GM21576 (cell line): Measurements from ENCODE around the gene SPINT2.
A peak's percentile ranks its signal among the peaks of the same experiment; 100 is the strongest.
"Not testable (repeated sequence)": the region's sequence is repeated elsewhere in the genome, so short reads cannot be mapped to it uniquely, and the experiment has no call there.

Experiments used
- ATAC-seq: cut with Tn5 transposase; IDR thresholded peaks from one replicate; pipeline ENCODE4 v1.9.1; 2021; ENCODE audit warnings: mild to moderate bottlenecking, moderate library complexity; ENCODE audit not compliant: unreplicated experiment

The SPINT2 gene, protein sequence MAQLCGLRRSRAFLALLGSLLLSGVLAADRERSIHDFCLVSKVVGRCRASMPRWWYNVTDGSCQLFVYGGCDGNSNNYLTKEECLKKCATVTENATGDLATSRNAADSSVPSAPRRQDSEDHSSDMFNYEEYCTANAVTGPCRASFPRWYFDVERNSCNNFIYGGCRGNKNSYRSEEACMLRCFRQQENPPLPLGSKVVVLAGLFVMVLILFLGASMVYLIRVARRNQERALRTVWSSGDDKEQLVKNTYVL

DNA sequence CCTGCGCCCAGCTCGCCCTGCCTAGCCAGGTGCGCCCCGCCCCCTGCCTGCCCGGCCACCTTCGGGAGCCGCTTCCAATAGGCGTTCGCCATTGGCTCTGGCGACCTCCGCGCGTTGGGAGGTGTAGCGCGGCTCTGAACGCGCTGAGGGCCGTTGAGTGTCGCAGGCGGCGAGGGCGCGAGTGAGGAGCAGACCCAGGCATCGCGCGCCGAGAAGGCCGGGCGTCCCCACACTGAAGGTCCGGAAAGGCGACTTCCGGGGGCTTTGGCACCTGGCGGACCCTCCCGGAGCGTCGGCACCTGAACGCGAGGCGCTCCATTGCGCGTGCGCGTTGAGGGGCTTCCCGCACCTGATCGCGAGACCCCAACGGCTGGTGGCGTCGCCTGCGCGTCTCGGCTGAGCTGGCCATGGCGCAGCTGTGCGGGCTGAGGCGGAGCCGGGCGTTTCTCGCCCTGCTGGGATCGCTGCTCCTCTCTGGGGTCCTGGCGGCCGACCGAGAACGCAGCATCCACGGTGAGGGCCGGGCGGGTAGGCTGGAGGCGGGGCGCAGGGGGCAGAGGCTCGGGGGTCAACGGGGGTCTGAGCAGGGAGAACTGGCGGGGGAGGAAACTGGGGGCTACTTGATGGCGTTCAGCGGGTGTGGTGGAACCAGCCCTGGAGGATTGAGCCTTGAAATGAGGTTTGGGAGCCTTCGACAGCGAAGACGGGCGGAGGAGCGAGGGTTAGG is at the start of gene SPINT2:
TSS of gene SPINT2 (plus strand) at position 88 of the 727 bp plus-strand sequence. CDS start at position 408, 320 bp downstream.
- ATAC-seq: peak; percentile 27

DNA sequence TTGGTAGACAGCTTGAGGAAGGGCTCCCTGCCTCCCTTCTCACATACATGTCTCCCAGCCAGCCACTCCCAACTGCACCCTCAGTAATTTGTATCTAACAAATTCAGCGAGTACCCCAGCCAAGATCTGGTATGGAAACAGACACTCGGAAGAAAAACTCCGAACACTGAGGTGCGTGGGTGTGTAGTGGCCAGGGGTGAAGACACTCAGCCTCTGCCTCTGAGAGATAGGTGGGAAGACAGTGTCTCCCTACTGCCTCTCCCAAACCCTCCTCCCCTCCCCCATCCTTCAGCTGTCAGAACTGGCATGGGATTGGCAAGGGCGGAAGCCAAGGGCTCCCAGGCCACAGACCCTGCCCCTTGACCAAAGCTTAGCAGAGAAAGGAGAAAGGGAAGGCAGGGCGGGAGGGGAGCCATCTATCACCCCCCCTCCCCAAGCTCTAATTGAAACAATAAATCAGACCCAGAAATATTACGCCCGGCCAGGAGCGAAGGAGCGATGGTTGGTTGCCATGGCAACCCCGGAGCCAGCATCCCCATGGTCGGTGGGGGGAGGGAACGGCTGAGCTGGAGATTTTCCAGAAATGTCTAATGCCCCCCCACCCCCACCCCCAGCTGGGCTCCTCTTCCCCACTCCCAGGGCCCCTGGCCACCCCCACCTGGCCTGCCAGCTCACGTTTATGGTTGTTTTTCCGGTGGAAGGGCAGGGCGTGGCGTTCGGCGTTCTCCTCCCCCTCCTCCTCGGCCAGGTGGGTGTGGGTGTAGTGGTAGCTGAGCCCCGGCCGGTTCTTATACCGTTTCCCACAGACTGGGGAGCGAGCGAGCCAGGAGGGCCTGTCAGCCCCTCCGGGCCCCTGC is 47.4 kb upstream of the SPINT2 start:
- ATAC-seq: no peak

DNA sequence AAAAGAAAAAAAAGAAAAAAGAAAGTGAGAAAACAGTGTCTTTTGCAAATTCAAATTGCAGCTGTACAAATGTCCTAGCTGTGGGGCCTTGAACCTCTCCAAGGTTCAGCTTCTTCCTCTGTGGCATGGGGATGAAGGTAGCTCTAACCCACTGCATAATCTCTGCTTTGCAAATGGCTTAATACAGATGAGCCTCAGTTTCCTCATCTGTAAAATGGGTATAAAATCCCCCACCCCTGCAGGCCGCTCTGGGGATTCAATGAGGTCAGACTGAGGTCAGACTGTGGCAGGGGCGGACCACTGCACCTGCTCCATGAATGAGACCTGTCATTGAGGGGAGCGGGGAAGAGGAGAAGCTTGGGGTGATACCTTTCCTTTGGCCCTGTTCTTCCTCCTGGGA is 46.2 kb upstream of the SPINT2 start:
- no peak for ATAC-seq

DNA sequence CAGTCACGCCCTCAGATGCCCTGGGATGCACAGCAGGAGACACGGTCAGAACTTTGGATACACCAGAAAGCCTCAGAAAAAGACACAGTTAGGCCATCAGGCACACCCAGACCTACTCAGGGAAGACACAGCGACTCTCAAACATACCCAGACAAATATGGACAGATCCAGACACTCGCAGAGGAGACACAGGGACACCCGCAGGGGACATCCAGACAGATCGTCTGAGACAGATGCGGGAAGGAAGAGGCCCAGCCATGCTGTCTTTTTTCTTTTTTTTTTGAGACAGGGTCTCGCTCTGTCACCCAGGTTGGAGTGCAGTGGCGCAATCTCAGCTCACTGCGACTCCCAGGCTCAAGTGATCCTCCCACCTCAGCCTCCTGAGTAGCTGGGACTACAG is 45.2 kb upstream of the SPINT2 start:
- no peak for ATAC-seq

DNA sequence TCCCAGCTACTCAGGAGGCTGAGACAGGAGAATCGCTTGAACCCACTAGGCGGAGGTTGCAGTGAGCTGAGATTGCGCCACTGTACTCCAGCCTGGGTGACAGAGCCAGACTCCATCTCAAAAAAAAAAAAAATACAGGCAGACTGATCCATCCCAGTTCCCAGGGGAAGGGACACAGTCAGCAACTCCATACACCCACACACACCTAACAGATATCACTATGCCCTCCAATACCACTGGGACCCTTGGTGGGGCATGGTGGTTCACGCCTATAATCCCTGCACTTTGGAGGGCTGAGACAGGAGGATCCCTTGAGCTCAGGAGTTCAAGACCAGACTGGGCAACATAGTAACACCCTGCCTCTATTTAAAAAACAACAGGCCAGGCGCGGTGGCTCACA is 43.0 kb upstream of the SPINT2 start:
- ATAC-seq: no peak

DNA sequence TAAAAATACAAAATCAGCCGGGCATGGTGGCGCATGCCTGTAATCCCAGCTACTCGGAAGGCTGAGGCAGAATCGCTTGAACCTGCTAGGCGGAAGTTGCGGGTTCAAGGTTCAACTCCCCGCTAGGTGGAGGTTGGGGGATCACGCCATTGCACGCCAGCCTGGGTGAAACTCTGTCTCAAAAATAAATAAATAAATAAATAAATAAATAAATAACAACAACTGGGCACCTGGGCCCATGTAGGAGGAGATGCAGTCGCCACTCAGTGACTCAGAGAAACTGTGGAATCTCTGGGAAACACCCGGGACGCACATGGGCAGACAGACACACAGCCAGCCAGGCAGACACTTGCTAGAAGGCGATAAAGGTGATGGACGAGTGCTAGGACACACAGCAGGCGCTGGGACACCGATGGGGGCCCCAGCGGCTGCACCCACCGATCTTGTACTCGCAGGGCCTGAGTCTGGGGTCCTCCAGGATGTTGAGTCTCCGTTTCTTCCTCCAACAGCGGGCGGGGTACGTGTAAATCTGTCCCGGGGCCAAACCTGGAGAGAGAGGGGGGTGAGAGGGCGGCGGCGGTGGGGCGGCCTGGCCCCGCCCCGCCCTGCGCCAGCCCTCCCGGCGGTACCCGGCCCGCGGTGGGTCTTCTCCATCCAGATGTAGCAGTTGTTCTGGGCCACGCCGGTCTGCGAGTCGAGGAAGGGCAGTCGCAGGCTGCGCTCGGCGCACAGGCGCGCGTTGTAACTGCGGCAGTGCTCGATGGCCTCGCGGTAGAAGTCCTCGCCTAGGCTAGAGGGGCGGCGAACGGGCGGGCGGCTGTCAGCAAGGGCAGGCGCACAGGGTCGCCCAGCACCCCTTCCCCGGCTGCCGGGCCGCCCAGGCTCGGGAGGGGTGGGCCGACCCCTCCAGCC is 42.2 kb upstream of the SPINT2 start:
- no peak for ATAC-seq

DNA sequence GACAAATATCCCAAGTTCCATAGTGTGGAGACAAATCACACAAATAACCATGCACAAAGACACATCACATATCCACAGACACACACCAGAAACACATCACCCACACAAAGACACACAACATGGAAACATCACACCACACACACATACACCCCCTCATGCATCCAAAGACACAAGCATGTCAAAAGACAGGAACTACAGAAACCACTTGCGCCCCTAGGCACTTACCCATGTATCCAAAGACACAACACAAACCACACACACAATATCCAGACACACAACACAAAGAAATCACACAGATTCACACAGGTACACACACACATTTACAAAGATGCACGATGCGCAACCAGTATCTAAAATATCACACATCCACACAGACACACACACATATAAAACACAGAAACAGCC is 41.3 kb upstream of the SPINT2 start:
- no peak for ATAC-seq

DNA sequence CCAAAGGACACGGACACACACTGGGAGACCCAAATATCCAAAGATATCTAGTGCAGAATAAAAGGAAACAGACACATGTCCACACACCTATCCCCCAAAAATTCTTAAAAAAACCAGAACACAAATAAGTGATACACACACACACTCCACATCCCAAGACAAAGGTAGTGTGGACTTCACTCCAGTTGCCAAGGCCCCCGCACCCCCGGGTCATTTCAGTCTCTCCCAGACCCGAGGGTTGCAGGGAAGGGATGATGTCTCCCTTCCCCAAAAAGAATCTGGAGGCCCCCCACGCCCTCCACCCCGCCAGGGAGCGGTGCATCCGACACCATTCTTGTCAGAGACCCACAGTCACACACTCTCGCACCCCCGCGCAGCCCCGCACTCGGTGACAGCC is 40.8 kb upstream of the SPINT2 start:
- no peak for ATAC-seq

DNA sequence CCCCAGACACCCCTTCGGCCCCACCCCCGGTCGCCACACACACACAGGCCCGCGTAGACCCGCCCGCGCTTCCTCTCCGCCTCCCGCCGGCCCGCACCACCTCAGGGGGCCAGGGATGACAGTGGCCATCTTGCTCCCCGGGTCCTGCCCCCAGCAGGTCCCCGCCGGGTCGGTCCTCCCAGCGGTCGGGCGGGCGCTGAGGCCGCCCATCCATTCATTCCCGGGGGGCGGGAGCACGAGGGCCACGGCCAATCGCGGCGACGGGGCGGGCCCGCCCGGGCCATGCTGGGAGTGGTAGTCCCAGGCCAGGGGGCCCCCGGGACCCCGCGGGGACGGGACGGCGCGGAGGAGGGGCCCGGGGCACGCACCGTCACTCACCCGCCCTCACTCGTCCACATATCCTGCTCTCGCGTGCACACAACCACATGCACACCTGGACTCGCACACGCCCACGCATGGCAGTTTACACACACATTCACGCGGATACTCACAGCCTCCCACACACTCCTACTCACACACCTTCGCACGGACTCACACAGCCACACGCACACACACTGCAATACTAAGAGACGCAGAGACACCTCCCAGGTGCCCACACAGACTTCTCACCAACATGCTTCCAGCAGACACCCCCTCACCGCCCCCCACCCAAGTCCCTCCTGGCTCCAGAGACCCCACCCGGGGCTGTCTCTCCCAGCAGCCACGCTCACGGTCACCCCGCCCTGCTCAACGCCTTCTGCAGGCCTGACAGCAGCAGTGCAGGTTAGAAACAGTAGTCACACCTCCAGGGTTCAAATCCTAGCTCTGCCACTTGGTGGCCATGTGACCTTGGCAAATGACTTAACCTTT is 40.1 kb upstream of the SPINT2 start, which contains the start of gene DPF1:
TSS of gene DPF1 (minus strand) at position 209 of the 849 bp plus-strand sequence. CDS start at position 129, 80 bp downstream.
- peak; percentile 67 for ATAC-seq

DNA sequence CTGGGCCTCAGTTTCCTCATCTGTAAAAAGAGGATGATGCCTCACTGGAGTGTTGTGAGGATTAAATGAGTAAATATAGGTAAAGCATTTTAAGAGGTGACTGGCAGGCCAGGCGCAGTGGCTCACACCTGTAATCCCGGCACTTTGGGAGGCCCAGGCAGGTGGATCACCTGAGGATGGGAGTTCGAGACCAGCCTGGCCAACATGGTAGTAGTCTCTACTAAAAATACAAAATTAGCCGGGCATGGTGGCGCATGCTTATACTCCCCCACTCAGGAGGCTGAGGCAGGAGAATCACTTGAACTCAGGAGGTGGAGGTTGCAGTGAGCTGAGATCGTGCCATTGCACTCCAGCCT is 39.5 kb upstream of the SPINT2 start:
- not testable (repeated sequence) for ATAC-seq

DNA sequence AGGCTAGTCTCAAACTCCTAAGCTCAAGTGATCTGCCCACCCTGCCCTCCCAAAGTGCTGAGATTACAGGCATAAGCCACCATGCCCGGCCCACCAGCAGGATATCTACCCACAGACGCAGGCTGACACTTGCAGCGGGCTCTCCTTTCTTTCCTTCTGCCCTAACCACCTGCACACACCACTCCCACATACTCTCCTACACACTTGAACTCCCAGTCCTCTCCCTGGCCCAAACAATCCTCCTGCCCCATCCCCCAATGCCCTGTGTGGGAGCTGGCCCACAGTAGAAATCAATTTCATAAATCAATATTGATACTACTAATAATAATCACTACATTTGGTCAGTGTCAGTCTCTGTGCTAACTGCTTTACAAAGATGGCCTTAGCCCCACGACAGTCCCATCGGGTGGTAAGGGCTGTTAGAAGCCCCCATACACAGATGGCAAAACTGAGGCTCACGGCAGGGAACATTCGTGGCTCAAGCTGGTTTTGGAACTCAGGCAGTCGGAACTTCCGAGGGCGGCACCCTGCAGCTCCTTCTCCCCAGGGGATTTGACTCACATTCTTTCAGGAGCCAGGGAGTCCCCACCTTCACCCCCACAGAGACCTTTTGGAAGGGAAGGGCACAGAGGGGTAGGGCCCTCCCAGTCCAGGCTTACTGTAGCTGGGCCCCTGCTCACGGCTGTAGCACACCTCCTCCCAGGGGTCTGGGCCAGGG is 36.9 kb upstream of the SPINT2 start:
- no peak for ATAC-seq

DNA sequence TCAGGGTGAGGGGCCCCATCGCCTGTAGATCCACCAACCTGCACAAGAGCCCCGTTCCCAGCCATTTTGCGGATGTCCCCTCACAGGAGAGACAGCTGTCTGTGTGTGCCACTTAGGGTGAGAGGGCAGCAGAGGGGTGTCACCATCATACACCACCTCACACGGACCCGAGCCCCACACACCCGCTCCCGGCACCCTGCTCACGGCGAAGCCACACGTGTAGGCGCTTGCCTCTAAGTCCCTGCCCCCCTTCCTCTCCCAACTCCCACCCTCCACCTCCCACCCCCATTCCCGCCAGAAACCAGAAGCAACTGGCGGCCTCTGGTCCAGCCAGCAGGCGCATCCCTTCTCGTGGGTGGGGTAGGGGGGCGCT is 36.4 kb upstream of the SPINT2 start:
- no peak for ATAC-seq

DNA sequence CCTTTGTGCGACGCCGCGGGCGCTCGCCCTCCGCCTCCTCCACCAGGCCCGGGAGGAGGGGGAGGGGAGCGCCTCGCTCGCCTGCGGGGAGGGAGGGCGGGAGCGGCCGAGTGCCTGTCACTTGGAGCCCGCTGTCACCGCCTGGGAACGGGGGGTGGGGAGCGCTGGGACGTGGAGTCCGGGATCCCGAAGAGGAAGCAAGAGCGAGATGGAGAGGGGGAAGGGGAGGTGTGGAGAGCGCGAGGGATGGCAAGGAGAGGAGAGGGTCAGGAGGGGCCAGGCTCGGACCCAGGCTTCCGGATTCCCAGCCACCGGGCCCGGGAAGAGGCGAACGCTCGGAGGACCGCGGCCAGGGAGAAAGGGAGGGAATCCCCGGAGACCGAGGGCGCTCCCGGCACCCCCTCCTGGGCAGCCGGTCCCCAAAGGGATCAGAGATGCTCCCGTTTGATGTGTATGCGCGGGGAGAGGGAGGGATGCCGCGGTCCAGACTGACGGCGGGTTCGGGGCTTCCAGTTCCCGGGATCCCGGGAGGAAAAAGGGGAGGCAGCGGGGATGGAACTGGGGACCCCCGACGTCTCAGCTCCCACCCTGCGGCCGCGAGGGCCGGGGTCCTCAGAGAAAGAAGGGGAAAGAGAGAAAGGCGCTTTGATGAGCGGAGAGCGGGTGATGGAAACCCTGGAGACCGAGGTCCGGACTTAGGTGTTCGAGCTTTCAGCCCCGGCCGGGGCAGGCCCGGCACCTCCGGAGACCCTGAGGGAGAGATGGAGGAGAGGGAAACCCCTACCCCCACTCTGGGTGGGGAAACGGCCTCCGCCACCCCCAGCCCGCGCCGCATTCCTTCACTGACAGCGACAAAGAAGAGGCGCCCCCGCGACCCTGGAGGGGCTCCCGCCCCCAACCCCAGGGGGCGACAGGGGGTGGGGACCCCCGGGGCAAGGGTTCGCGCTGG is 35.6 kb upstream of the SPINT2 start:
- no peak for ATAC-seq

DNA sequence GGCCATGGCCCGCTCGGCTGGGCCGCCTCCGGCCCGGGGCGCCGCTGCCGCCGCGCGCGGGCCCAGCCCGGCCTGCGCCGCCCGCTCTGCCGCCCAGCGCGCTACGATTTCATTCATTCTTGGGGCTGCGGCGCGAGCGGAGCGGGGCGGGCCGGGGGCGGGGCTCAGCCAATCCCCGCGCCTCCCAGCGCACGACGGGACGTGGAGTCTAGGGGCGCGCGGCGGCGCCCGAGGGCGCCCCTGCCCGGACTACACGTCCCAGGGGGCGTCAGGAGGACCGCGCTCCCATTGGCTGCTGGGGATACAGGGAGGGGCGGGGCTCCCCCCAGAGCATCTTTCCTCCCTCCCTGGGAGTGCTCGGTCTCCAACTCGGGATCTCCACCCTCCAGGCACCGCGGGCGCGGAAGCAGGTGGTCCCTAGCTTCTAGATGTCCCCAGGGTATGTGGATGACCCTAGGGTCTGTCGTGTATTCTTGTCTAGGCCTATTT is 34.7 kb upstream of the SPINT2 start:
- ATAC-seq: peak; percentile 70

DNA sequence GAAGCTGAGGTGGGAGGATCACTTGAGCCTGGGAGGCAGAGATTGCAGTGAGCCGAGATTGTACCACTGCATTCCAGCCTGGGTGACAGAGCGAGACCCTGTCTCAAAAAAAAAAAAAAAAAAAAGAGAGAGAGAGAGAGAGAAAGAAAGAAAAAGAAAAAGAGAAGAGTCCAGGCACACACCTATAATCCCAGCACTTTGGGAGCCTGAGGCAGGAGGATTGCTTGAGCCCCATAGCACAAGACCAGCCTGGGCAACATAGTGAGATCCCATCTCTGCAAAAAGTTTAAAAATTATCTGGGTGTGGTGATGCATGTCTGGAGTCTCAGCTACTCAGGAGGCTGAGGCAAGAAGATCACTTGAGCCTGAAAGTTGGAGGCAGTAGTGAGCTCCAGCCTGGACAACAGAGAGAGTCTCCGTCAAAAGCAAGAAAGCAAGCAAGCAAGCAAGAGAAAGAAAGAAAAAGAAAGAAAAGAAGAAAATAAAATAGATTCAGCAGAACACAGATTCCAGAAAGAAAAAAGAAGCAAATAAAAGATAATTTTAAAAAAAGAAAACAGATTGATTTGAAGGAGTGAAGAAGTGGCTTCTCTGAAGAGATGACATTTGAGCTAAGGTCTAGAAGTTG is 33.8 kb upstream of the SPINT2 start:
- ATAC-seq: not testable (repeated sequence)

DNA sequence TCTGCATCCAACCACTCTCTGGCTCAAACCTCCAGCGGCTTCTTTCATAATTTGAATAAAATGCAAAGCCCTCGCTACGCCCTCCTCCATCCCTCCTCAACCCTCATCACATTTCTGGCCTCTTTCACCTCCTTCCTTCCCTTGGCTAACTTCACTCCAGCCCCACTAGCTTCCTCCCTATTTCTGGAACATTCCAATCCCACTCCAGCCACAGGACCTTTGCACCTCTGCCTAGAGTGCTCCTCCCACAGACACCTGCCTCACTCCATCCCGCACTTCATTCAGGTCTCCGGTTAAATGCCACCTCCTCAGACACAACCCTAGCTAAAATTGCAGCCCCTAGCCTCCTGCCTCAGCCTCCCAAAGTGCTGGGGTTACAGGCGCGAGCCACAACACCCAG is 32.5 kb upstream of the SPINT2 start:
- ATAC-seq: no peak

DNA sequence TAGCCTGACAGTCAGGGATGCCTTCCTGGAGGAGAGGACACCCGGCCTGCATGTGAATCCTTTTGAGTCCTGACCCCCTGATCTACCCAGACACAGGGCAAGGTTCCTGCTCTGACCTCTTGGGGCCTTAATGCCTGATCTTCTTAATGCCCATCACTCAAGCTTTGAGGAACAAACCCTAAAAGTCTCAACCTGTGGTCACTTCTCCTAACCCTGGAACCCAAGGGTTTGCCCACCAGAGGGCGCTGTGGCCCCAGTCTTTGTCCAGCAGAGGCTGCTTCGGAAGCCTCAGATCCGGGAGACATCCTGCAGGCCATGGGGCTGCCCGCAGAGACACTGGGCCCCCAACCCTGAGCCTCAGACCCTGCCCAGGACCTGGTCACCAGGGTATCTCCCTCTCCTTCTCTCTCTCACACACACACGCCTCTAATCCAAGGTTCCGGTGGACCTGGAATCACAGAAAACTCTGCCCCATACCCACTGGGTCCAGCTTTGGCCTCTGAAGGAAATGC is 30.6 kb upstream of the SPINT2 start:
- ATAC-seq: no peak
